GM21447 (cell line): Measurements from ENCODE around the gene FAAP100.

Experiments
- ATAC-seq: cut with Tn5 transposase; IDR thresholded peaks from one replicate; pipeline ENCODE4 v1.9.1; 2021; ENCODE audit not compliant: unreplicated experiment

FAAP100 gene

DNA sequence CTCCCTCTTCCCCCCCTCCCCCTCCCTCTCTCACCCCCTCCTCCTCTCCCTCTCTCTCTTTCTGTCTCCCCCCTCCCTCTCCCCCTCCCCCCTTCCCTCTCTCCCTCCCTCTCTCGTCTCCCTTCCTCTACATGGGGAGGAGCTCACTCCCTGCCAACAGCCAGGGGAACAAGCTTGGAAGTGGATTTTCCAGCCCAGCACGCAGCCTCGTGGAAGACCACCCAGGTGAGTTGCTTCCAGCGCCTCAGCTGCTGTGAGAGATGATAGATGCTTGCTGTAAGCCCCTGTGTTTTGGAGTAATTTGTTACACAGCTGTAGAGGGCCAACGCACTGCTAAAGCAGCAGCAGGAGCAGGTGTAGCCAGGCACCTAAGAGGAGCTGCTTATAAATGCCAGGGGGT is 60.4 kb downstream of the FAAP100 start:
- no peak for ATAC-seq

GRCh38 chr17:81491181-81491581 is 61.0 kb downstream of the FAAP100 start:
- ATAC-seq = no peak

DNA sequence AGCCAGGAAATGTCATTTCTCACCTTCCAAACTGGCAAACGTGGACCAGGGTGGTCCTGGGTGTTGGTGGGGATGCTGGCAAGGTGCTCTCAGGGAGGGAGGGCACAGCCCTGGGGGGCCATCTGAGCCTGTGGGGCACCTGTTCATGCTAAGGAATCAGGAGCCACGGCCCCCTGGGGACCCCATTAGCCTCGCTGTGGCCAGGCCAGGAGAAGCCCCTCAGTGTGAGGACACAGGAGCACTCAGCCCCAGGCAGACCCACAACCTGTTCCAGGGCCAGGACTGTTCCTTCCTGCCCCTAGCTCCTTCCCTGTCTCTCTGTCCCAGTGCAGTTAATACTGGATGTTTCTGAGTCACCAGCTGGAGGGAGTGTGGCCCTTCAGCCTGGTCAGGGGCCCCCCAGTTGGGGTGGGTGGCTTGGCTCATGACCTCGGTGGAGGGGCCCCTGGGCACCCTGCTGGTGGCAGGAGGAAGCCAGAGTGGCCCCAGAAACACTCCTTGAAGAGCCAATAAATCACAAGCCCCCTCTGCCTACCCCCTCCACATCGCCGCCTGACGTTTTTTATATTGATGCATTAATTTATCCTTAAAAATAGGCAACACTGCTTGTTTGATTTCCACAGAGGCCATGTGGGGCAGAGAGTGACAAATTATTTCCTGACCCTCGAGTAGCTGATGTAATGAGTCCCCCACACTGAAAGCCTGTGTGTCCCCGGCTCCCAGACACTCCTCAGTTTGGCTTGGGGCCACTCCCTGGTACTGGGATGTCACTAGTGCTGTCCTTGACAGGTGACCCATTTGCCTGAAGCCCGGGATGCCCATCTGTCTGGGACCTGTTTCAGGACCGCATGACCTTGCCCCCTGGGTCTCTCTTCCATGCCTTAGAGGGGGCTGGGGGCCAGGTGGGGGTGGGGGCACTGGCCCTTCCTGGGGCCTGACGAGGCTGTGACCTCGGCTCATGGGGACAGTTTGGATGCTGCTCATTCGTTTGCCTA is 61.9 kb downstream of the FAAP100 start:
- ATAC-seq = no peak
